Activated naive CD4-positive, alpha-beta T cell treated with anti-CD3 and anti-CD28 coated beads, Interleukin-2, amount 50 U/mL, for 72 hours (primary cell): ENCODE data around the gene KCNMA1. TPM values are rescaled to one million over a fixed set of nuclear protein-coding genes. Genes with fewer than 3 reads are reported as not detected.

Source experiments
- ATAC-seq, 2 donors: fragments of 150-1000 bp; cut with Tn5 transposase; 2 replicates each; pipeline ENCODE4 v1.10.0; 2021; ENCODE audit warnings: mild to moderate bottlenecking in 2 of 2, moderate library complexity in 2 of 2
- DNase-seq, 2 donors: peaks; one replicate each; pipeline ENCODE4 v3.0.0; 2021 to 2022; ENCODE audit warnings: low spot score in 2 of 2
- H3K27ac Mint-ChIP-seq, 2 donors: one replicate each; pipeline ENCODE4 v1.8.0; 2022; ENCODE audit warnings: mild to moderate bottlenecking in 2 of 2, mixed read lengths in 2 of 2
- H3K36me3 Mint-ChIP-seq, 2 donors: one replicate each; pipeline ENCODE4 v1.8.0; 2022; ENCODE audit warnings: mixed read lengths in 2 of 2
- H3K9me3 Mint-ChIP-seq, 2 donors: one replicate each; pipeline ENCODE4 v1.8.0; 2022; ENCODE audit warnings: mixed read lengths in 2 of 2
- total RNA-seq, 2 donors: library from RNA; stranded (reverse); gene quantifications; one replicate each; pipeline ENCODE4 v1.2.3, GENCODE V29; 2022

KCNMA1 gene
- total RNA-seq, 2 donors from 2014 or later = not detected

DNA sequence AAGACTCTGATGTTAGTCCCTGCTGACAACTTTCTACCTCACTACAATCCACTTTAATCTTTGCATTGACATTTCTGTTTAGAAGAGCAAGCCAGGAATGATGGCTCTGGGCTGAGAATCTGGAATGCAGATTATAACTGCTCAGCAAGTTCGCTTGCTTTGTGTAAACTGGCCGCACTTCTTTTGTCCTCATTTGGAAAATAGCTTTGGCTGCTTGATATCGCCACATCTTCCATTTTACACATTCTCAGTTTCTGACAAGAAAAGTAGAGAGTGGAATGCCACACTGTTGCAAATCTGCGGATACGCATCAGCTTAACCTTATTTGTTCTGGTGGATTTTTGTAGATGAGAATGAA, 429.8 kb downstream of the KCNMA1 start:
- Mint-ChIP-seq H3K36me3 (no peaks in the 10 kb centered on the region), H3K27ac (no peak overlapping the region), H3K9me3 (no peaks in the 10 kb centered on the region)
- ATAC-seq (no peak), DNase-seq (no peak)

DNA sequence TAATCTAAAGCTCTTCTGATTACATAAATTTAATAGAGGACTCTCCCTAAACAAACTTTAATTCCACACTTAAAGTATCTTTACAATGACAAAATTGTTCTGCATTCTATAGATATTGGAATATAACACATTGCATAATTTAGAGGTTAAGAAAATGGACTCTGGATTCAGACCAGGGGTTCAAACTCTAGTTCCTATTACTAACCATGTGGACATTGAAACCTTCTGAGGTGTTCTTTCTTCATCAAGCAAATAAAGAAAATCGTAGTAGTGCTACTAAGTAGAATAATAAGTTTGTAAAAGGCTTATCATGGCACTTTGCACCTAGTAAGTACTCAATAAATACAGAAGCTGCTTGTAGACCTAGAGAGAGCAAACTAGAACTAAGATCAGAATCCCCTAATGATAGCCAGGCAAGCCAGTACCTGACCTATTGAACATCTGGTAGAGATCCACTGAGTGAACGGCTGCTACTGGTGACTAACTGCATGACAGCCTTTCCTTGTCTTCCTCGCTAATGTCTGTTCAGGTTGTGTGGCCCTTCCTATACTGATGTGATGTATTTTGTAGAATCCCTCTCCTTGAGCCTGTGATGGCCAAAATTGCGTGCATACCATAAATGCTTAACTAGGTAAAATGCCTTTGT, 430.3 kb downstream of the KCNMA1 start:
- Mint-ChIP-seq H3K27ac (no peak overlapping the region), H3K36me3 (no peaks in the 10 kb centered on the region), H3K9me3 (no peaks in the 10 kb centered on the region)
- DNase-seq = no peak
- ATAC-seq = no peak

GRCh38 chr10:77205135-77205534, 432.5 kb downstream of the KCNMA1 start:
- Mint-ChIP-seq H3K36me3 (no peaks in the 10 kb centered on the region), H3K9me3 (no peaks in the 10 kb centered on the region), H3K27ac (no peak overlapping the region)
- no peak for ATAC-seq
- DNase-seq = no peak

DNA sequence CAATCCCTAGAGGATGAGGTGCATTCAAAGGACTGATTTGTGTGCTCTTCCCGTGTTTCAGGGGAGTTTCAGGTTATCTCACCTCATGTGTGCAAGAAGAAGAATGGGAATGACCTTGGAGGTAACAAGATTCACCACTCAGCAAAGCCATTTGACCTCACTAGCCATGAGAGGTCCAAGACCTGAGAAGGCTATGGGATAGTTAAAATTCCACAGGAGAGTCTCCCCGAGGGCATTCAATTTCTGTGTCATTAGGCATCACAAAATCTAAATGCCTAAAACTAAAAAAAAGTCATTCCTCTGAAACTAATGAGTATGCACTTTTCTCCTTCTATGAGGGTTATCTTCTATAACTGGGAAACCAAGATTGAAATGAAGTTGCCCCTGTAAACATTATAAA, 433.4 kb downstream of the KCNMA1 start:
- H3K9me3 Mint-ChIP-seq = no peaks in the 10 kb centered on the region
- no peak overlapping the region for H3K27ac Mint-ChIP-seq
- no peaks in the 10 kb centered on the region for H3K36me3 Mint-ChIP-seq
- no peak for ATAC-seq
- DNase-seq = no peak

DNA sequence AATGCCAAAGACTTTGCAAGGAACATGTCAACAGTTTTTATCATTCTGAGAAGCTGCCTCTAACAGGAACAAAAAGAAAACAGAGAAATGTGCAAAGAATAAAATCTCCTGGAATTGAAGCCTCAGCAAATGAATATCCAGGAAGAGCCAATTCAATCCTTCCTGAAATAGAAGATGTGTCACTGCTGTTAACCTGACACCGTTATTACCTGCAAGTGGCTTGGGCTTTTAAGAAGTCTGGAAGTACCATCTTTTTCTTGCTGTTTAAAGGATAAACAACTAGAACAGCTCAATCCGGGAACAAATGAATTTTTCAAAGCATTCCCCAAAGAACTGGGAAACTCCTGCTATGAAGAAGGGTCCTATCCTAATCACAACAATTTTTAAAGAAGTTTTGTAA, 434.8 kb downstream of the KCNMA1 start:
- no peak overlapping the region for H3K27ac Mint-ChIP-seq
- no peak for ATAC-seq
- no peak for DNase-seq
- H3K36me3 Mint-ChIP-seq = no peaks in the 10 kb centered on the region
- H3K9me3 Mint-ChIP-seq = no peaks in the 10 kb centered on the region

DNA sequence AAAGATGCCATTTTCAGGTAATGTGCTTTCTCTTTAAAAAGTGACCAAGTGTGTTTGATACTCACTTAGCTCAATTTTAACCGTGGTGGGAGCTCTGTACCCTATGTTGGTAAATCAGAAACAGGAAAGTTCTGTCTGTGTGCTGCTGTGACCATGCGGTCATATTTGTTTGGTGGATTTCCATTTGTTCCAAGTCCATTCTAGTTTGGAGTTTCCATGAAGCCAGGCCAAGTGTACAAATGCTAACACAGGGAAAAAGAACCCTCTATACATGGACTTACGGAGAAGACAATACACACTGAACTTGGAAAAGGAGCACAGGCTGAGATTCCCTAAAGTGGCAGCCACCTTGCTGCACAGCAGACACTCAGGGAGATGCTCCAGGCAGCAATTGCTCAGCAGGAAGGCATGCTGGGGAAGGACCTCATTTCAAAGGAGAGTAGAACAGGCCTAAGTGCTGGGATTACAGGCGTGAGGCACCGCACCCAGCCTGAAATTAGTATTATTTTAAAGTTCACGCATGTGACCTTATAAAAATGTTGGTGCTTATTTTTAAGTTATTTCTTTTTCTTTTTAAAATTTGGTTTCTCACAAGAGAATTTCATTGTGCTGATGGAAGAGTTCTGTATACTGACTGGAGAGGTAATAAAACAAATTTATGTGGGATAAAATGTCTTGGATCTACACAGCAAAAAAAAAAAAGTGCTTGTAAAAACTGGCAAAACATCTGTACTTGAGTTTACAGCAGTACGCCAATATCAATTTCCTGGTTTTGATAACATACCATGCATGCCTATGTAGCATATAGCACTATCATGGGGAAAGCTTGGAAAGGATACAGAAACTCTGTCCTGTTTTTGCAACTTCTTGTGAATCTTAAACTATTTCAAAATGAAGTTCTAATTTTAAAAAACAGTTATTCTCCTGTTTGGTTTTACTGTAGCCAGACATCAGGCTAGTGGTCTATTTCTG, 436.2 kb downstream of the KCNMA1 start:
- no peak for DNase-seq
- Mint-ChIP-seq H3K9me3 (no peaks in the 10 kb centered on the region), H3K27ac (no peak overlapping the region), H3K36me3 (no peaks in the 10 kb centered on the region)
- no peak for ATAC-seq

- Mint-ChIP-seq H3K9me3 (no peaks in the 10 kb centered on the region), H3K36me3 (no peaks in the 10 kb centered on the region), H3K27ac (no peak overlapping the region)
- ATAC-seq (no peak), DNase-seq (no peak)
Observed at GRCh38 chr10:77197544-77197943, 440.1 kb downstream of the KCNMA1 start.

GRCh38 chr10:77196614-77197013, 441.0 kb downstream of the KCNMA1 start:
- ATAC-seq = no peak
- no peaks in the 10 kb centered on the region for H3K36me3 Mint-ChIP-seq
- no peak overlapping the region for H3K27ac Mint-ChIP-seq
- no peak for DNase-seq
- H3K9me3 Mint-ChIP-seq = no peaks in the 10 kb centered on the region

DNA sequence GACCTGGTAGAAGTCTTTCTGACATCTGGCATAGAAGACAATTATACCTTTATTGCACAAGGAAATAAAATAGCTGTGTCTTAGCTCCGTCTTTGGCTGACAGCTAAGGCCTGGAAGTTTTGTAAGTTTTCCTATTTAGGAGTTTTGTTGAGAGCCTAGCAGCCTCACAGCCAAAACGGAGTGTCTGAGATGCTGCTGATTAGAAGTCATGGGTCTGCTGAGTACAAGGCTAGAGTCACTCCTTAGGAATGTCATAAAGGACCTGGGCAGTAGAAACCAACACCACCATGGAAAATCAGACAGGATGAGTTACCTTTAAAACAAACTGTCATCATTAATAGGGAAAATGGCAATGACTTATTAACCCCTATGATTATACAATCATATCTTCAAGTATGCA, 442.5 kb downstream of the KCNMA1 start:
- Mint-ChIP-seq H3K9me3 (no peaks in the 10 kb centered on the region), H3K27ac (no peak overlapping the region)
- ATAC-seq = no peak

GRCh38 chr10:77193001-77193400, 444.6 kb downstream of the KCNMA1 start:
- ATAC-seq = no peak
- Mint-ChIP-seq H3K9me3 (no peaks in the 10 kb centered on the region), H3K36me3 (no peaks in the 10 kb centered on the region), H3K27ac (no peak overlapping the region)
- no peak for DNase-seq

More for the DNA sequence above, 442.5 kb downstream of the KCNMA1 start:
- no peaks in the 10 kb centered on the region for H3K36me3 Mint-ChIP-seq
- DNase-seq = no peak

DNA sequence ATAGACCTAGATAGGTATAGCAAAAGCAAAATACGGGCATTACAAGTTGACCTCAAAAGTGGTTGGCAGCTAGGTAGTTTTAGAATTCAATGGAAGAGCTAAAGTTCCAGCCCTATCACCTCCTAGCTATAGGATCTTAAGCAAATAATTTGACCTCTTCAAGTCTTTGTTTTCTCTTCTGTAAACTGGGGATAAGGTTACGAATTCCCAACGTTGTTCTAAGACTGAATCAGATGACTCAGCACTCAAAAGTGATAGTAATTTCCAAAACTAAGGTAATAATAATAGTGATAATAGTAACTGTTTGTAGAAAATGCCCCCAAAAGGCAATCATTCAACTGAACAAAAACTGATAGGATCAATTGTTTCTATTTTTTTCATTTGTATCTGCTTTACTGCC, 445.2 kb downstream of the KCNMA1 start:
- DNase-seq (no peak), ATAC-seq (no peak)
- H3K36me3 Mint-ChIP-seq = no peaks in the 10 kb centered on the region
- no peak overlapping the region for H3K27ac Mint-ChIP-seq
- H3K9me3 Mint-ChIP-seq = no peaks in the 10 kb centered on the region

GRCh38 chr10:77191324-77192049, 446.1 kb downstream of the KCNMA1 start:
- no peak overlapping the region for H3K27ac Mint-ChIP-seq
- ATAC-seq (no peak), DNase-seq (no peak)
- H3K9me3 Mint-ChIP-seq = no peaks in the 10 kb centered on the region
- H3K36me3 Mint-ChIP-seq = no peaks in the 10 kb centered on the region

GRCh38 chr10:77190291-77190690, 447.3 kb downstream of the KCNMA1 start:
- no peak for ATAC-seq
- no peaks in the 10 kb centered on the region for H3K36me3 Mint-ChIP-seq
- DNase-seq = no peak
- no peaks in the 10 kb centered on the region for H3K9me3 Mint-ChIP-seq
- no peak overlapping the region for H3K27ac Mint-ChIP-seq

DNA sequence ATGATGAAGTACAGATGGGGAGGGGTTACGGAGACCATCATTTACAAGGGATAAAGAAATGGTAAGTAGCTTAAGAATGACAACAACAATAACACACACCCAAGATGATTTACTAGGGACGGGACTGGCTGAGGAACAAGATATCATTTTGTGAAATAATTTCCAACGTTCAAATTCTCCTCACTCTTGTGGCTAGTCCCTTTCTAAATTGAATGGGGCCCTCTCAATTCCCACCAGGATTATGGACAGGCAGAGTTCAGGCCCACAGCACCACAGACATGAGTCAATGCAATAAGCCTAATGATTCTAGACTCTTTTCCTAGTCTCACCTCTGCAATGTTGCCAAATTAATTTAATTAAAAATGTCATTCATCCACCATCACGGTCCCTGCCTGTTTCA, 448.1 kb downstream of the KCNMA1 start:
- ATAC-seq (no peak), DNase-seq (no peak)
- no peak overlapping the region for H3K27ac Mint-ChIP-seq
- no peaks in the 10 kb centered on the region for H3K36me3 Mint-ChIP-seq
- no peaks in the 10 kb centered on the region for H3K9me3 Mint-ChIP-seq

DNA sequence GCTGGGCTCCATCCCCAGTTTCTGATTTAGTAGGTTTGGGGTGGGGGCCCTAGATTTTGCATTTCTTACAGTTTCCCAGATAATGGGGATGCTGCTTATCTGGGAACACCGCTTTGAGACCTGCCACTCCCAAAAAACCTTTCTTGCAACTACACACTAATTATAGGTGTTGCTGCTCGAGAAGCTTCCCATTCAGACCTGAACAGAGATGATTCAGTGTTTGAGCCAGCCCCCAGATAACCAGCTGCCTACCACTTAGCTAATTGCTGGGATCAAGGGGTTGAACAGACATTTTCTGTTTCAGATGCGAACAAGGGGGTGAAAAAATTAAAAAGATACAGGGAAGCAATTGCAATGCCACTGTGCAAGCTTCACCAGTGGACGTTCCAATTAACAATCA, 448.5 kb downstream of the KCNMA1 start:
- H3K36me3 Mint-ChIP-seq = no peaks in the 10 kb centered on the region
- no peaks in the 10 kb centered on the region for H3K9me3 Mint-ChIP-seq
- ATAC-seq (no peak), DNase-seq (no peak)
- H3K27ac Mint-ChIP-seq = no peak overlapping the region

DNA sequence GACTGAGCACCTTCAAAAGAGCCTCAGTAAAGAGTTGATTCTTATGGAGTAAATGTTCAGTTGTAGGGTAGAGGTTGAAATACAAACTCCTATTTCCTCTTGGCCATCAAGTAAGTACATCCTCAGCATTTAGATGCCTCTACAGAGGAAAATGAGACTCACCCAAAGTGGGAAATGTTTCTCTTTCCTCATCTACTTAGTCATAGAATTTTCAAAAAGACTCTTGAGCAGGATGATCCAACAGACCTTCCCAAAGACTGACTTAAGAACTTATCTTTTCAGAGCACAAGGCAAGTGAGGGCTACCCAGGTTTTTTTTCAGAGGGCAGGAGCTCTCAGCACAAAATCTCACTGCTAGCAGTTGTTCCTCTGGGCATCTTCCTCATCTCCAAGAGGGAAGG, 449.1 kb downstream of the KCNMA1 start:
- no peak for DNase-seq
- no peak for ATAC-seq
- Mint-ChIP-seq H3K27ac (no peak overlapping the region), H3K9me3 (no peaks in the 10 kb centered on the region), H3K36me3 (no peaks in the 10 kb centered on the region)

DNA sequence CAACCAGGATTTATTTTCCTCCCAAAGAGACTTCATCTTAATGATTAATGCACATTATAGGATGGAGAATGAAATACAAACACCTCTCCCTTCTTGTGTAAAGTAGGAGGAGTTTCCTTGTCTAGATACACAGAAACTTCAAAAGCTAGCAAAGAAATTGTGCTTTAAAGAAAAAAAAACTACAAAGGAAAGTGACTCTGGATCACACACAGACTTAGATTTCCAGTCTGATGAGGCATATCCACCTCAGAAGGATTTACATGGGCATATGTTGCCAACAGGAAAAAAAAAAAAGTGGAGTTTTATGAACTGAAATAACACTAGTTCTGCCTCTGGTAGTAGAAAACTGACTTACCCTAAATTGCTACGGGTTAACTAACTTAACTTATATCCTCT, 449.6 kb downstream of the KCNMA1 start:
- ATAC-seq (no peak), DNase-seq (no peak)
- no peaks in the 10 kb centered on the region for H3K9me3 Mint-ChIP-seq
- H3K36me3 Mint-ChIP-seq = no peaks in the 10 kb centered on the region
- no peak overlapping the region for H3K27ac Mint-ChIP-seq
